Panc1 (cell line): ENCODE data around the gene TAS2R43. TPM values are rescaled to one million over a fixed set of nuclear protein-coding genes. Genes with fewer than 3 reads are reported as not detected.
"Not testable (repeated sequence)": the region's sequence is repeated elsewhere in the genome, so short reads cannot be mapped to it uniquely, and the experiment has no call there.

ENCODE experiments used
- ATAC-seq: fragments of 200-7000 bp; cut with Tn5 transposase; 2 replicates; pipeline ENCODE4 v1.9.1; 2020; ENCODE audit warnings: mild to moderate bottlenecking, moderate library complexity
- BruUV-seq: library from RNA; stranded (reverse); fragments of 400-500 nt; replicated peaks from 2 replicates; lab custom pipeline; 2021; lab: Mats Ljungman, UMichigan
- CTCF ChIA-PET: fragments of 300-600 bp; sonication (Branson Sonifier 250); formaldehyde crosslinking; loops from one replicate; lab custom pipeline; 2022; ENCODE audit warnings: antibody characterized with exemption; lab: Charles Lee
- POLR2A ChIA-PET: fragments of 300-600 bp; sonication (Branson Sonifier 250); formaldehyde crosslinking; loops from one replicate; lab custom pipeline; 2022; ENCODE audit warnings: antibody characterized with exemption; lab: Charles Lee
- DNase-seq: peaks from one replicate; pipeline ENCODE4 v3.0.0-alpha.2; 2010; ENCODE audit warnings: low read depth, low spot score
- H3K27ac ChIP-seq: 2 replicates; pipeline ENCODE4 v1.5.1; 2011; ENCODE audit warnings: mild to moderate bottlenecking, low read length, inconsistent platforms
- H3K27me3 ChIP-seq: fragments of 200-500 bp; sonication (Bioruptor generic); 2 replicates; pipeline ENCODE4 v1.6.0; 2014; ENCODE audit warnings: low read length, inconsistent platforms; ENCODE audit not compliant: control insufficient read depth, insufficient read depth
- H3K36me3 ChIP-seq: fragments of 200-500 bp; sonication (Bioruptor generic); 2 replicates; pipeline ENCODE4 v1.5.1; 2014; ENCODE audit warnings: inconsistent platforms, mild to moderate bottlenecking, low read length, moderate library complexity; ENCODE audit not compliant: control insufficient read depth, insufficient read depth
- H3K4me1 ChIP-seq: 2 replicates; pipeline ENCODE4 v1.5.1; 2011; ENCODE audit warnings: inconsistent platforms, mild to moderate bottlenecking, low read length, moderate library complexity; ENCODE audit not compliant: control insufficient read depth, insufficient read depth
- H3K4me3 ChIP-seq, 2 experiments: 2 replicates each; pipeline ENCODE4 v1.5.1; 2011 to 2012; ENCODE audit warnings: low read depth in 2 of 2, low read length in 2 of 2, mild to moderate bottlenecking in 2 of 2, inconsistent platforms in 1 of 2, moderate library complexity in 1 of 2
- H3K9me3 ChIP-seq: fragments of 200-500 bp; sonication (Bioruptor generic); 2 replicates; pipeline ENCODE4 v1.5.1; 2014; ENCODE audit warnings: low read depth, mild to moderate bottlenecking, inconsistent platforms, low read length, moderate library complexity; ENCODE audit not compliant: control insufficient read depth, insufficient read depth
- POLR2AphosphoS5 ChIP-seq: IDR thresholded peaks from 2 replicates; pipeline ENCODE4 v1.6.1; 2012; ENCODE audit warnings: mild to moderate bottlenecking, low read depth, low read length, moderate library complexity
- SIN3A ChIP-seq: IDR thresholded peaks from 2 replicates; pipeline ENCODE4 v1.6.1; 2012; ENCODE audit warnings: low read depth, mild to moderate bottlenecking, low read length, moderate library complexity, borderline replicate concordance; ENCODE audit not compliant: insufficient read depth
- TCF7L2 ChIP-seq: IDR thresholded peaks from 2 replicates; pipeline ENCODE4 v1.6.1; 2011; ENCODE audit warnings: mild to moderate bottlenecking, low read depth, low read length, inconsistent platforms
- in situ Hi-C: cut with HindIII; loops from 2 replicates; pipeline ENCODE4 v1.10.0; 2016; ENCODE audit warnings: low sequenced_read_pairs, low pct_unique_long_range_greater_than_20kb
- intact Hi-C: fragments of 100-400 bp; cut with micrococcal nuclease; formaldehyde crosslinking; loops from one replicate; pipeline ENCODE4 v1.10.0; 2022; ENCODE audit not compliant: unreplicated experiment
- total RNA-seq: library from RNA; stranded (reverse); gene quantifications from one replicate; pipeline ENCODE4 v1.2.1, GENCODE V29; 2021; ENCODE audit not compliant: unreplicated experiment
- TF ChIP-seq, protein P1 (sequence below): fragments of 450-650 bp; IDR thresholded peaks from 2 replicates; pipeline ENCODE4 v1.5.1; 2017; ENCODE audit warnings: mild to moderate bottlenecking
- TF ChIP-seq, protein P2 (sequence below), 2 experiments: IDR thresholded peaks; 2 replicates each; pipeline ENCODE4 v1.6.1; 2011 to 2012; ENCODE audit warnings: low read depth in 2 of 2, control low read depth in 1 of 2, low read length in 1 of 2, mild to moderate bottlenecking in 1 of 2, moderate library complexity in 1 of 2; ENCODE audit not compliant: insufficient read depth in 1 of 2

TAS2R43 gene
- total RNA-seq, 1 experiment from 2014 or later: 0.36 TPM

DNA sequence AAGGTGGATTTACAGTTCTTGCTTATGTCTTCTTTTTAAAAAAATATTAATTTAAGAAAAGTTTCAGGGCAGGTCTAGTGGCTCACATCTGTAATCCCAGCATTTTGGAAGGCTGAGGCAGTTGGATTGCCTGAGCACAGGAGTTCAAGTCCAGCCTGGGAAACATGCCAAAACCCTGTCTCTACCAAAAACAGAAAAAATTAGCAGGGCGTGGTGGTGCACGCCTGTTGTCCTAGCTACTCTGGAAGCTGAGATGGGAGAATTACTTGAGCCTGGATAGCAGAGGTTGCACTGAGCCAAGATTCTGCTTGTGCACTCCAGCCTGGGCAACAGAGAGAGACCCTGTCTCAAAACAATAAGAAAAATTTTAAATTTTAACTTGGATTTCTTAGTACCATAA, 24.6 kb downstream of the TAS2R43 start:
- CTCF ChIA-PET: no interaction called here
- H3K4me1 ChIP-seq: no peaks in the 10 kb centered on the region
- no peaks in the 10 kb centered on the region for H3K36me3 ChIP-seq
- no peak overlapping the region for H3K4me3 ChIP-seq
- TF ChIP-seq, protein P1, sequence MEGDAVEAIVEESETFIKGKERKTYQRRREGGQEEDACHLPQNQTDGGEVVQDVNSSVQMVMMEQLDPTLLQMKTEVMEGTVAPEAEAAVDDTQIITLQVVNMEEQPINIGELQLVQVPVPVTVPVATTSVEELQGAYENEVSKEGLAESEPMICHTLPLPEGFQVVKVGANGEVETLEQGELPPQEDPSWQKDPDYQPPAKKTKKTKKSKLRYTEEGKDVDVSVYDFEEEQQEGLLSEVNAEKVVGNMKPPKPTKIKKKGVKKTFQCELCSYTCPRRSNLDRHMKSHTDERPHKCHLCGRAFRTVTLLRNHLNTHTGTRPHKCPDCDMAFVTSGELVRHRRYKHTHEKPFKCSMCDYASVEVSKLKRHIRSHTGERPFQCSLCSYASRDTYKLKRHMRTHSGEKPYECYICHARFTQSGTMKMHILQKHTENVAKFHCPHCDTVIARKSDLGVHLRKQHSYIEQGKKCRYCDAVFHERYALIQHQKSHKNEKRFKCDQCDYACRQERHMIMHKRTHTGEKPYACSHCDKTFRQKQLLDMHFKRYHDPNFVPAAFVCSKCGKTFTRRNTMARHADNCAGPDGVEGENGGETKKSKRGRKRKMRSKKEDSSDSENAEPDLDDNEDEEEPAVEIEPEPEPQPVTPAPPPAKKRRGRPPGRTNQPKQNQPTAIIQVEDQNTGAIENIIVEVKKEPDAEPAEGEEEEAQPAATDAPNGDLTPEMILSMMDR: no peak
- TF ChIP-seq TCF7L2: no peak
- TF ChIP-seq SIN3A: no peak
- DNase-seq (no peak), ATAC-seq (no peak)
- BruUV-seq: TSS peak; percentile 23
- in situ Hi-C loops (no loop called here), intact Hi-C loops (no loop called here)
- no peaks in the 10 kb centered on the region for H3K9me3 ChIP-seq
- no peaks in the 10 kb centered on the region for H3K27me3 ChIP-seq
- POLR2A ChIA-PET: no interaction called here
- no peak overlapping the region for H3K27ac ChIP-seq

DNA sequence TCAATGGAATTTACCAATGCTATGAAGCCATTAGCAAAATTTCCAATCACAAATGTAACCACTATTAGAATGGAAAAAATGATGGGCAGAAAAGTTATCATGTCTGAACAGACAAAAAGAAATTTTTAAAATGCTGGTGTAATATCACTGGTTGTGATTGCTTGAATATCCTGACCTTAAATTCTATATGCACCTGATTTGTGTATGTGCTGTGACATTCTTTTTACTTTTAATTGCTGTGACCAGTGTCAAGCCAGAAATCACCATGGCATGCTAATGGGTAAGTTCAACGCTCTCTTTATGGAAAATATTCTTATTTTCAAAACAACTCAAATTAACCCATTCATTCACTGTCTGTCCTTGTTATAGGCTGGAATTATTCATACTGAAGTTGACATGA, 29.9 kb downstream of the TAS2R43 start, which contains the start of gene TAS2R46:
Gene TAS2R46, minus strand, starts transcription at position 101 of the 400 bp plus-strand sequence. Its CDS starts 0 bp downstream, at position 101.
- H3K36me3 ChIP-seq, POLR2A ChIA-PET, intact Hi-C loops, BruUV-seq, H3K27ac ChIP-seq, DNase-seq, ATAC-seq, H3K4me3 ChIP-seq, H3K27me3 ChIP-seq, H3K9me3 ChIP-seq, in situ Hi-C loops, CTCF ChIA-PET, H3K4me1 ChIP-seq: not testable (repeated sequence)

DNA sequence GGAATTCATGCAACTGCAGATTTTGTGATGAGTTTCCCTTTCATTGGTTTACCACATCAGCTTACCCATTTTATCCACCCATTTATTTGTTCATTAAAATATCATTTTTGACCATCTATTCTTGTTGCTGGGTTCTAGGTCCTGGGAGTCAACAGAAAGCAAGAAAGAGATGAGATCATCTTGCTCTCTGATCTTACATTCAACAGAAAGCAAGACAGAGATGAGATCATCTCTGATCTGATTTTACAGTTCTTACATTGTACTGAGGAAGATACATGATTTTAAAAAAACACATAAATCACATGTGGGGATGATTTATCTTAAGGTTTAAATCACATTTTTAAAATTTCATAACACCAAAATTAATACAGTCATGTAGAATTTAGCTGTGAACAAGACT, 32.3 kb downstream of the TAS2R43 start:
- no peak overlapping the region for H3K4me3 ChIP-seq
- BruUV-seq: no TSS peak
- no peaks in the 10 kb centered on the region for H3K36me3 ChIP-seq
- ATAC-seq (no peak), DNase-seq (no peak)
- POLR2A ChIA-PET: no interaction called here
- TF ChIP-seq SIN3A (no peak), TCF7L2 (no peak), POLR2AphosphoS5 (no peak)
- TF ChIP-seq, protein P1: no peak
- TF ChIP-seq, protein P2, sequence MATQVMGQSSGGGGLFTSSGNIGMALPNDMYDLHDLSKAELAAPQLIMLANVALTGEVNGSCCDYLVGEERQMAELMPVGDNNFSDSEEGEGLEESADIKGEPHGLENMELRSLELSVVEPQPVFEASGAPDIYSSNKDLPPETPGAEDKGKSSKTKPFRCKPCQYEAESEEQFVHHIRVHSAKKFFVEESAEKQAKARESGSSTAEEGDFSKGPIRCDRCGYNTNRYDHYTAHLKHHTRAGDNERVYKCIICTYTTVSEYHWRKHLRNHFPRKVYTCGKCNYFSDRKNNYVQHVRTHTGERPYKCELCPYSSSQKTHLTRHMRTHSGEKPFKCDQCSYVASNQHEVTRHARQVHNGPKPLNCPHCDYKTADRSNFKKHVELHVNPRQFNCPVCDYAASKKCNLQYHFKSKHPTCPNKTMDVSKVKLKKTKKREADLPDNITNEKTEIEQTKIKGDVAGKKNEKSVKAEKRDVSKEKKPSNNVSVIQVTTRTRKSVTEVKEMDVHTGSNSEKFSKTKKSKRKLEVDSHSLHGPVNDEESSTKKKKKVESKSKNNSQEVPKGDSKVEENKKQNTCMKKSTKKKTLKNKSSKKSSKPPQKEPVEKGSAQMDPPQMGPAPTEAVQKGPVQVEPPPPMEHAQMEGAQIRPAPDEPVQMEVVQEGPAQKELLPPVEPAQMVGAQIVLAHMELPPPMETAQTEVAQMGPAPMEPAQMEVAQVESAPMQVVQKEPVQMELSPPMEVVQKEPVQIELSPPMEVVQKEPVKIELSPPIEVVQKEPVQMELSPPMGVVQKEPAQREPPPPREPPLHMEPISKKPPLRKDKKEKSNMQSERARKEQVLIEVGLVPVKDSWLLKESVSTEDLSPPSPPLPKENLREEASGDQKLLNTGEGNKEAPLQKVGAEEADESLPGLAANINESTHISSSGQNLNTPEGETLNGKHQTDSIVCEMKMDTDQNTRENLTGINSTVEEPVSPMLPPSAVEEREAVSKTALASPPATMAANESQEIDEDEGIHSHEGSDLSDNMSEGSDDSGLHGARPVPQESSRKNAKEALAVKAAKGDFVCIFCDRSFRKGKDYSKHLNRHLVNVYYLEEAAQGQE (IDR thresholded peaks at IDR 0.05; ENCODE audit: insufficient read depth in 1 of 2, low read depth in 2 of 2, low read length in 1 of 2): no peak
- CTCF ChIA-PET: no interaction called here
- no peaks in the 10 kb centered on the region for H3K4me1 ChIP-seq
- no peaks in the 10 kb centered on the region for H3K9me3 ChIP-seq
- no peaks in the 10 kb centered on the region for H3K27me3 ChIP-seq
- intact Hi-C loops (no loop called here), in situ Hi-C loops (no loop called here)
- no peak overlapping the region for H3K27ac ChIP-seq
